CD4-positive, CD25-positive, alpha-beta regulatory T cell (primary cell): Measurements from ENCODE around the gene CADM3. TPM values are rescaled to one million over a fixed set of nuclear protein-coding genes. Genes with fewer than 3 reads are reported as not detected.

Experiments
- ATAC-seq, 2 donors: fragments of 150-1000 bp; cut with Tn5 transposase; one replicate each; pipeline ENCODE4 v1.10.0; 2021; ENCODE audit warnings: low read depth in 2 of 2, moderate number of reproducible peaks in 2 of 2, moderate library complexity in 1 of 2
- DNase-seq, 3 donors: peaks; one replicate each; pipeline versions ENCODE4 v3.0.0 to v3.0.0-alpha.2; 2012 to 2022; ENCODE audit warnings: mixed read lengths in 1 of 3
- H3K27ac ChIP-seq: one replicate; pipeline ENCODE4 v1.7.0; 2013; ENCODE audit warnings: mild to moderate bottlenecking, low read length; ENCODE audit not compliant: insufficient read depth, poor library complexity, severe bottlenecking
- H3K27me3 ChIP-seq: one replicate; pipeline ENCODE4 v1.7.0; 2013; ENCODE audit warnings: low read length; ENCODE audit not compliant: control insufficient read depth, insufficient read depth
- H3K36me3 ChIP-seq: one replicate; pipeline ENCODE4 v1.7.0; 2013; ENCODE audit warnings: mild to moderate bottlenecking, low read length, moderate library complexity; ENCODE audit not compliant: control insufficient read depth, insufficient read depth
- H3K4me1 ChIP-seq: 2 replicates; pipeline ENCODE4 v1.7.0; 2013; ENCODE audit warnings: mild to moderate bottlenecking, low read length; ENCODE audit not compliant: insufficient read depth, control insufficient read depth, poor library complexity, severe bottlenecking
- H3K4me3 ChIP-seq: one replicate; pipeline ENCODE4 v1.7.0; 2013; ENCODE audit warnings: low read depth, mild to moderate bottlenecking, low read length, moderate library complexity
- H3K9me3 ChIP-seq, 2 experiments: 1 replicate in 1 of 2; 2 replicates in 1 of 2; pipeline ENCODE4 v1.7.0; 2013; ENCODE audit warnings: low read length in 2 of 2, mild to moderate bottlenecking in 1 of 2, moderate library complexity in 1 of 2; ENCODE audit not compliant: control insufficient read depth in 2 of 2
- H3K27ac Mint-ChIP-seq, 3 donors: one replicate each; pipeline ENCODE4 v1.8.0; 2020 to 2022; ENCODE audit warnings: mild to moderate bottlenecking in 3 of 3, mixed read lengths in 3 of 3, moderate library complexity in 2 of 3
- H3K27me3 Mint-ChIP-seq: one replicate; pipeline ENCODE4 v1.8.0; 2022; ENCODE audit warnings: mild to moderate bottlenecking, mixed read lengths
- H3K36me3 Mint-ChIP-seq: one replicate; pipeline ENCODE4 v1.8.0; 2020; ENCODE audit warnings: mixed read lengths
- H3K4me1 Mint-ChIP-seq, 4 donors: one replicate each; pipeline ENCODE4 v1.8.0; 2020 to 2022; ENCODE audit warnings: mixed read lengths in 4 of 4, mild to moderate bottlenecking in 1 of 4
- H3K4me3 Mint-ChIP-seq, 4 donors: one replicate each; pipeline ENCODE4 v1.8.0; 2020 to 2022; ENCODE audit warnings: mild to moderate bottlenecking in 4 of 4, mixed read lengths in 4 of 4, moderate library complexity in 3 of 4
- H3K9me3 Mint-ChIP-seq, 7 donors: one replicate each; pipeline ENCODE4 v1.8.0; 2020 to 2022; ENCODE audit warnings: mixed read lengths in 7 of 7, mild to moderate bottlenecking in 3 of 7, moderate library complexity in 2 of 7
- polyA plus RNA-seq, 4 donors: library from polyadenylated mRNA; unstranded; fragments of 300-500 nt; fragmentation: Illumina TruSeq; gene quantifications; one replicate each; pipeline ENCODE4 v1.2.3, GENCODE V29; 2021
- total RNA-seq: library from RNA; stranded (reverse); gene quantifications from one replicate; pipeline ENCODE4 v1.2.3, GENCODE V29; 2022

CADM3 gene
- total and polyA plus RNA-seq, 5 donors from 2014 or later, result not detected

- peaks cover 0 to 1% (median 0%) of the 10 kb centered on the region in 7 donors for H3K9me3 Mint-ChIP-seq
- ATAC-seq (no peak), DNase-seq (no peak)
- no peak overlapping the region for H3K4me3 Mint-ChIP-seq
- Histone ChIP-seq H3K36me3 (no peaks in the 10 kb centered on the region), H3K4me1 (no peaks in the 10 kb centered on the region), H3K27ac (no peak overlapping the region), H3K9me3 (no peaks in the 10 kb centered on the region), H3K4me3 (no peak overlapping the region), H3K27me3 (peaks cover 13% of the 10 kb centered on the region)
- no peak overlapping the region for H3K27ac Mint-ChIP-seq
- H3K27me3 Mint-ChIP-seq, result peaks cover 26% of the 10 kb centered on the region
- no peaks in the 10 kb centered on the region for H3K36me3 Mint-ChIP-seq
- peaks cover 0 to 2% (median 0%) of the 10 kb centered on the region in 4 donors for H3K4me1 Mint-ChIP-seq
Measured at GRCh38 chr1:159142726-159143510, 28.5 kb upstream of the CADM3 start.

- Histone ChIP-seq H3K9me3 (no peaks in the 10 kb centered on the region), H3K27ac (no peak overlapping the region), H3K4me3 (no peak overlapping the region), H3K36me3 (no peaks in the 10 kb centered on the region), H3K4me1 (no peaks in the 10 kb centered on the region), H3K27me3 (peaks cover 13% of the 10 kb centered on the region)
- Mint-ChIP-seq H3K36me3 (no peaks in the 10 kb centered on the region), H3K4me1 (peaks cover 0 to 2% (median 0%) of the 10 kb centered on the region in 4 donors), H3K27ac (no peak overlapping the region), H3K9me3 (peaks cover 0 to 1% (median 0%) of the 10 kb centered on the region in 7 donors), H3K4me3 (no peak overlapping the region), H3K27me3 (peaks cover 15% of the 10 kb centered on the region)
- ATAC-seq, result no peak
- DNase-seq, result no peak
Measured at GRCh38 chr1:159144571-159144970, 26.8 kb upstream of the CADM3 start.

GRCh38 chr1:159146980-159147379 is 24.4 kb upstream of the CADM3 start:
- ATAC-seq, result no peak
- H3K36me3 ChIP-seq, result no peaks in the 10 kb centered on the region
- Mint-ChIP-seq H3K27ac (no peak overlapping the region), H3K4me1 (peaks cover 0 to 2% (median 0%) of the 10 kb centered on the region in 4 donors), H3K4me3 (no peak overlapping the region), H3K9me3 (peaks cover 0 to 3% (median 0%) of the 10 kb centered on the region in 7 donors), H3K36me3 (no peaks in the 10 kb centered on the region), H3K27me3 (peaks cover 8% of the 10 kb centered on the region)
- DNase-seq, result no peak
- peaks cover 8% of the 10 kb centered on the region for H3K27me3 ChIP-seq
- H3K4me1 ChIP-seq, result no peaks in the 10 kb centered on the region
- H3K9me3 ChIP-seq, result no peaks in the 10 kb centered on the region
- no peak overlapping the region for H3K4me3 ChIP-seq
- H3K27ac ChIP-seq, result no peak overlapping the region

GRCh38 chr1:159152031-159152430 is 19.4 kb upstream of the CADM3 start:
- Mint-ChIP-seq H3K9me3 (peaks cover 0 to 3% (median 0%) of the 10 kb centered on the region in 7 donors), H3K36me3 (no peaks in the 10 kb centered on the region), H3K27me3 (peaks cover 12% of the 10 kb centered on the region), H3K4me3 (peak overlapping the region in 1 of 4 donors; percentile 28), H3K27ac (no peak overlapping the region), H3K4me1 (no peaks in the 10 kb centered on the region)
- no peaks in the 10 kb centered on the region for H3K36me3 ChIP-seq
- H3K27me3 ChIP-seq, result peaks cover 4% of the 10 kb centered on the region
- H3K9me3 ChIP-seq, result no peaks in the 10 kb centered on the region
- H3K27ac ChIP-seq, result no peak overlapping the region
- DNase-seq (no peak), ATAC-seq (no peak)
- H3K4me3 ChIP-seq, result no peak overlapping the region
- no peaks in the 10 kb centered on the region for H3K4me1 ChIP-seq

GRCh38 chr1:159161001-159161718 is 10.3 kb upstream of the CADM3 start:
- Mint-ChIP-seq H3K36me3 (no peaks in the 10 kb centered on the region), H3K27ac (no peak overlapping the region), H3K4me1 (peaks cover 0 to 5% (median 1%) of the 10 kb centered on the region in 4 donors), H3K4me3 (no peak overlapping the region), H3K27me3 (peaks cover 20% of the 10 kb centered on the region), H3K9me3 (peaks cover 0 to 4% (median 0%) of the 10 kb centered on the region in 7 donors)
- no peak overlapping the region for H3K4me3 ChIP-seq
- no peaks in the 10 kb centered on the region for H3K36me3 ChIP-seq
- H3K27ac ChIP-seq, result no peak overlapping the region
- H3K27me3 ChIP-seq, result peaks cover 24% of the 10 kb centered on the region
- H3K4me1 ChIP-seq, result no peaks in the 10 kb centered on the region
- ATAC-seq (peak; percentile 77 to 78), DNase-seq (peak; percentile 27 to 50 (median 32))
- H3K9me3 ChIP-seq, result no peaks in the 10 kb centered on the region

- peaks cover 0 to 5% (median 1%) of the 10 kb centered on the region in 4 donors for H3K4me1 Mint-ChIP-seq
- no peak overlapping the region for H3K27ac Mint-ChIP-seq
- H3K9me3 ChIP-seq, result no peaks in the 10 kb centered on the region
- H3K27me3 Mint-ChIP-seq, result peaks cover 20% of the 10 kb centered on the region
- peaks cover 0 to 4% (median 0%) of the 10 kb centered on the region in 7 donors for H3K9me3 Mint-ChIP-seq
- ATAC-seq (no peak), DNase-seq (no peak)
- no peak overlapping the region for H3K4me3 ChIP-seq
- H3K36me3 Mint-ChIP-seq, result no peaks in the 10 kb centered on the region
- no peak overlapping the region for H3K27ac ChIP-seq
- H3K36me3 ChIP-seq, result no peaks in the 10 kb centered on the region
- H3K27me3 ChIP-seq, result peaks cover 26% of the 10 kb centered on the region
- no peak overlapping the region for H3K4me3 Mint-ChIP-seq
- no peaks in the 10 kb centered on the region for H3K4me1 ChIP-seq
Measured at GRCh38 chr1:159161719-159162026, 9.7 kb upstream of the CADM3 start.

- Histone ChIP-seq H3K36me3 (no peaks in the 10 kb centered on the region), H3K27me3 (peaks cover 22% of the 10 kb centered on the region), H3K27ac (no peak overlapping the region), H3K9me3 (no peaks in the 10 kb centered on the region), H3K4me1 (no peaks in the 10 kb centered on the region), H3K4me3 (no peak overlapping the region)
- Mint-ChIP-seq H3K27ac (no peak overlapping the region), H3K4me3 (no peak overlapping the region), H3K27me3 (peaks cover 19% of the 10 kb centered on the region), H3K4me1 (peaks cover 0 to 5% (median 1%) of the 10 kb centered on the region in 4 donors), H3K9me3 (peaks cover 0 to 4% (median 0%) of the 10 kb centered on the region in 7 donors), H3K36me3 (no peaks in the 10 kb centered on the region)
- DNase-seq, result no peak
- no peak for ATAC-seq
Measured at GRCh38 chr1:159162516-159163265, 8.7 kb upstream of the CADM3 start.
